Measurements from ENCODE around the gene REEP5.

GRCh38 chr5:112933651-112934365, 11.8 kb upstream of the REEP5 start:
- TF ChIP-seq CTCF (IDR thresholded peaks at IDR 0.05; ENCODE audit: control extremely low read depth in 1 of 3, insufficient read depth in 1 of 3, low read depth in 1 of 3, low read length in 3 of 3) (no peak), TAF1 (IDR thresholded peaks at IDR 0.05; ENCODE audit: low read depth, low read length) (no peak), NRF1 (IDR thresholded peaks at IDR 0.05; ENCODE audit: low read depth, low read length) (no peak), POLR2A (IDR thresholded peaks at IDR 0.05; ENCODE audit: control extremely low read depth in 1 of 2, low read depth in 2 of 2, low read length in 2 of 2) (no peak), BRCA1 (IDR thresholded peaks at IDR 0.05; ENCODE audit: low read depth, low read length) (no peak), MAFK (IDR thresholded peaks at IDR 0.05; ENCODE audit: low read depth, low read length) (no peak), CHD2 (IDR thresholded peaks at IDR 0.05; ENCODE audit: low read length) (no peak), ATF3 (IDR thresholded peaks at IDR 0.05; ENCODE audit: insufficient read depth, low read depth, low read length) (no peak), TCF12 (IDR thresholded peaks at IDR 0.05; ENCODE audit: low read depth, low read length) (no peak), USF2 (IDR thresholded peaks at IDR 0.05; ENCODE audit: low read length) (no peak), SUZ12 (IDR thresholded peaks at IDR 0.05; ENCODE audit: low read length) (no peak), RAD21 (IDR thresholded peaks at IDR 0.05 in 1 of 2, conservative IDR thresholded peaks at IDR 0.05 in 1 of 2; ENCODE audit: low read depth in 2 of 2, low read length in 2 of 2) (no peak)
